HepG2 (cell line): Measurements from ENCODE around the gene DHRS4L2. TPM values are rescaled to one million over a fixed set of nuclear protein-coding genes. Genes with fewer than 3 reads are reported as not detected.

Experiments
- AKNA ChIP-seq: sonication (generic); formaldehyde crosslinking; IDR thresholded peaks from 2 replicates; pipeline ENCODE4 v1.4.0; 2020; ENCODE audit warnings: missing genetic modification reagents, borderline replicate concordance
- CERS6 ChIP-seq: sonication (generic); formaldehyde crosslinking; IDR thresholded peaks from 2 replicates; pipeline ENCODE4 v1.5.0; 2020; ENCODE audit warnings: missing genetic modification reagents
- EEA1 ChIP-seq: sonication (generic); formaldehyde crosslinking; IDR thresholded peaks from 2 replicates; pipeline ENCODE4 v1.5.1; 2020; ENCODE audit warnings: mild to moderate bottlenecking, missing genetic modification reagents, borderline replicate concordance
- ELF4 ChIP-seq: sonication (generic); formaldehyde crosslinking; IDR thresholded peaks from 2 replicates; pipeline ENCODE4 v1.5.0; 2020; ENCODE audit warnings: missing genetic modification reagents, mild to moderate bottlenecking, moderate library complexity, borderline replicate concordance
- HCFC1 ChIP-seq: fragments of 150-350 bp; IDR thresholded peaks from 2 replicates; pipeline ENCODE4 v1.6.1; 2014; ENCODE audit warnings: low read depth, low read length
- HNF4G ChIP-seq, 2 experiments: sonication (generic) in 1 of 2; formaldehyde crosslinking in 1 of 2; IDR thresholded peaks; 2 replicates each; pipeline versions ENCODE4 v1.4.0 to v1.6.1; 2011 to 2020; ENCODE audit warnings: borderline replicate concordance in 2 of 2, low read depth in 2 of 2, mild to moderate bottlenecking in 2 of 2, low read length in 1 of 2, missing genetic modification reagents in 1 of 2, moderate library complexity in 1 of 2
- HOXA5 ChIP-seq: sonication (generic); formaldehyde crosslinking; IDR thresholded peaks from 2 replicates; pipeline ENCODE4 v1.4.0; 2020; ENCODE audit warnings: missing genetic modification reagents
- NFKB2 ChIP-seq: sonication (generic); formaldehyde crosslinking; IDR thresholded peaks from 2 replicates; pipeline ENCODE4 v1.4.0; 2020; ENCODE audit warnings: missing genetic modification reagents, borderline replicate concordance
- PAWR ChIP-seq: sonication (generic); formaldehyde crosslinking; IDR thresholded peaks from 2 replicates; pipeline ENCODE4 v1.4.0; 2020; ENCODE audit warnings: missing genetic modification reagents, mild to moderate bottlenecking, borderline replicate concordance
- TAF15 ChIP-seq: fragments of 200-400 bp; formaldehyde crosslinking; IDR thresholded peaks from one replicate; pipeline ENCODE4 v1.6.1; 2018; ENCODE audit warnings: mild to moderate bottlenecking, low read depth, low read length; ENCODE audit not compliant: poor library complexity, severe bottlenecking
- ZNF530 ChIP-seq: sonication (generic); formaldehyde crosslinking; IDR thresholded peaks from 2 replicates; pipeline ENCODE4 v1.5.0; 2020; ENCODE audit warnings: low read depth, mild to moderate bottlenecking, missing genetic modification reagents
- ZNF7 ChIP-seq: IDR thresholded peaks from 2 replicates; pipeline ENCODE4 v1.6.1; 2016; ENCODE audit warnings: missing biosample characterization, missing genetic modification reagents
- ZNF775 ChIP-seq: sonication (generic); formaldehyde crosslinking; IDR thresholded peaks from 2 replicates; pipeline ENCODE4 v1.4.0; 2020; ENCODE audit warnings: missing genetic modification reagents, mild to moderate bottlenecking, moderate library complexity, borderline replicate concordance
- ZNF841 ChIP-seq: sonication (generic); formaldehyde crosslinking; IDR thresholded peaks from 2 replicates; pipeline ENCODE4 v1.8.1; 2023; ENCODE audit warnings: missing genetic modification reagents, borderline replicate concordance
- polyA plus RNA-seq, 8 experiments: library from polyadenylated mRNA; depleted of rRNA in 3 of 8; stranded (reverse) in 7 of 8; unstranded in 1 of 8; fragments of >200 nt; fragmentation: Illumina TruSeq in 4 of 8; extraction: Trizol in 4 of 8; gene quantifications; 2 replicates each; pipeline versions ENCODE4 v1.2.1 to v1.2.3, GENCODE V29; 2011 to 2016; ENCODE audit warnings: low read depth in 4 of 8, missing spikeins in 1 of 8, mixed read lengths in 1 of 8; ENCODE audit not compliant: insufficient read depth in 1 of 8
- total RNA-seq, 5 experiments: library from RNA; depleted of rRNA; stranded (reverse); fragments of >200 nt; fragmentation: Illumina TruSeq; extraction: Trizol; gene quantifications; 2 replicates each; pipeline ENCODE4 v1.2.3, GENCODE V29; 2016; ENCODE audit warnings: low read depth in 1 of 5

DHRS4L2 gene
- total and polyA plus RNA-seq, 2 of the 13 experiments (the other 11 are each of a cell fraction or from before 2014, with no cell fraction given): 24.7 to 38.2 TPM

- TF ChIP-seq AKNA (no peak), ZNF841 (CRISPR knock-in tag) (no peak), EEA1 (no peak), HCFC1 (no peak), CERS6 (no peak), ZNF7 (CRISPR knock-in tag) (peak; percentile 40; the same call in 1 of the 2 replicates), ZNF775 (CRISPR knock-in tag) (no peak; the same call in 1 of the 2 replicates), HOXA5 (CRISPR knock-in tag) (0 out of 2 replicates have a peak, but pooled peaks have one; percentile 27), HNF4G (IDR thresholded peaks at IDR 0.05; ENCODE audit: borderline replicate concordance, low read depth, low read length) (no peak), HNF4G (CRISPR knock-in tag; IDR thresholded peaks at IDR 0.05; ENCODE audit: borderline replicate concordance, low read depth) (no peak; the same call in 1 of the 2 replicates), NFKB2 (peak; percentile 85; the same call in 1 of the 2 replicates), ZNF530 (no peak), PAWR (CRISPR knock-in tag) (no peak), ELF4 (CRISPR knock-in tag) (no peak), TAF15 (no peak)
Observed at GRCh38 chr14:24036169-24036962, 47.6 kb downstream of the DHRS4L2 start (continued).
